ENCODE measurements around the gene CACNG5.
A peak's percentile ranks its signal among the peaks of the same experiment; 100 is the strongest.

The CACNG5 gene

DNA sequence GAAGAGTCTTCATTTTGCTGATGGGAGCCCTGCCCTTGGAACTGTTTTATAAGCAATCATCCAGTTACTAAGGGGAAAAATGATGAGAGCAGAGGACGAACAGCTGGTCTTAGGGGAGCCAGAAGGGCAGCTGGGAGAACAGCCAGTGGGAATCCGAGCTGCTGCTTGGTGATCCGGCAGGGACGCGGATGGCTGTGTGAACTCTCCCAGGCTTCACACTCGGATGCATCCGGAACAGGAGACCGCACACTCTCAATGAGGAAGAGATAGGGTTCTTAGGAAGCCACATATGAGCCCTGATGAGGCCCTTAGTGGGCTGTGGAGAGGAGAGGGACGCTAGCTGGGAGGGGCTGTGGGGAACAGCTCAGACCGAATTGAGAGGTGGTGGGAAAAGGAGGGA lies 5.0 kb upstream of the CACNG5 start:
- ChIA-PET POLR2A (no interaction called here), CTCF (interaction anchor here (0.5 kb wide), 1 partner anchor 104 kb away, joined by 4 read pairs; no protein-coding TSS in a partner anchor)
- H3K4me3 ChIP-seq (ENCODE audit: low read depth, low read length): no peak overlapping the region
- H3K27ac ChIP-seq (ENCODE audit: extremely low read depth, low read depth, low read length): no peak overlapping the region
- TF ChIP-seq KLF9 (tag by site-specific recombination; IDR thresholded peaks at IDR 0.05; ENCODE audit: low read depth): no peak
- 0 out of 2 replicates have a peak, but pooled peaks have one; percentile 11 for TF ChIP-seq ZNF341 (tag by site-specific recombination; IDR thresholded peaks at IDR 0.05; ENCODE audit: low read depth)
- 0 out of 2 replicates have a peak, but pooled peaks cover 3% of the 10 kb centered on the region for H3K4me1 ChIP-seq (ENCODE audit: control insufficient read depth, insufficient read depth, low read length)
- H3K36me3 ChIP-seq (ENCODE audit: control insufficient read depth in 2 of 2, insufficient read depth in 1 of 2, low read length in 2 of 2): no peaks in the 10 kb centered on the region
- no peaks in the 10 kb centered on the region for H3K9me3 ChIP-seq (ENCODE audit: control insufficient read depth, insufficient read depth, low read depth, low read length)

DNA sequence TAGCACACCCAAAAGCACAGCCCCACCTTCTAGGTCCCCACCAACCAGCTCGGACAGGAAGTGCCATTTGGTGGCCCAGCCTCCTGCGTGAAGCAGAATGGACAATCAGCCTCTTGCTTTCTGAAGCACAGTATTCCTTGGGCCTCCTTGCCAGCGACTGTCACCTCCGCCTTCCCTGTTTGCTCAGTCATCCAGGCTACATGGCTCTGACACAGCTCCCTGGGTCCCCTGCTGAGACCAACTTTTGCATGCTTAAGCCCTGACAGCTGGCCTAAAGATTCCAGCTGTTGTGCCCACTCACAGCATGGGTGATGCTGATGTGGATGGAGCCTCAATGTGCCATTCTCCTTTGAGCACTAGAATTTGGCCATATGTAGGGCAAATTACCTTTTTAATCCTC lies 4.5 kb upstream of the CACNG5 start:
- Histone ChIP-seq H3K36me3 (ENCODE audit: control insufficient read depth in 2 of 2, insufficient read depth in 1 of 2, low read length in 2 of 2) (no peaks in the 10 kb centered on the region), H3K4me1 (ENCODE audit: control insufficient read depth, insufficient read depth, low read length) (0 out of 2 replicates have a peak, but pooled peaks cover 3% of the 10 kb centered on the region), H3K27ac (ENCODE audit: extremely low read depth, low read depth, low read length) (no peak overlapping the region), H3K9me3 (ENCODE audit: control insufficient read depth, insufficient read depth, low read depth, low read length) (no peaks in the 10 kb centered on the region), H3K4me3 (ENCODE audit: low read depth, low read length) (no peak overlapping the region)
- ChIA-PET CTCF (interaction anchor here (0.9 kb wide), 1 partner anchor 76 kb away, joined by 3 read pairs; no protein-coding TSS in a partner anchor), POLR2A (no interaction called here)
- TF ChIP-seq ZBTB7A (tag by site-specific recombination; IDR thresholded peaks at IDR 0.05; ENCODE audit: low read depth) (no peak), ZNF37A (tag by site-specific recombination; IDR thresholded peaks at IDR 0.05) (no peak), ZBTB1 (tag by site-specific recombination; IDR thresholded peaks at IDR 0.05) (no peak), ZNF214 (tag by site-specific recombination; IDR thresholded peaks at IDR 0.05; ENCODE audit: borderline replicate concordance) (no peak), ZNF146 (tag by site-specific recombination; IDR thresholded peaks at IDR 0.05) (no peak)

DNA sequence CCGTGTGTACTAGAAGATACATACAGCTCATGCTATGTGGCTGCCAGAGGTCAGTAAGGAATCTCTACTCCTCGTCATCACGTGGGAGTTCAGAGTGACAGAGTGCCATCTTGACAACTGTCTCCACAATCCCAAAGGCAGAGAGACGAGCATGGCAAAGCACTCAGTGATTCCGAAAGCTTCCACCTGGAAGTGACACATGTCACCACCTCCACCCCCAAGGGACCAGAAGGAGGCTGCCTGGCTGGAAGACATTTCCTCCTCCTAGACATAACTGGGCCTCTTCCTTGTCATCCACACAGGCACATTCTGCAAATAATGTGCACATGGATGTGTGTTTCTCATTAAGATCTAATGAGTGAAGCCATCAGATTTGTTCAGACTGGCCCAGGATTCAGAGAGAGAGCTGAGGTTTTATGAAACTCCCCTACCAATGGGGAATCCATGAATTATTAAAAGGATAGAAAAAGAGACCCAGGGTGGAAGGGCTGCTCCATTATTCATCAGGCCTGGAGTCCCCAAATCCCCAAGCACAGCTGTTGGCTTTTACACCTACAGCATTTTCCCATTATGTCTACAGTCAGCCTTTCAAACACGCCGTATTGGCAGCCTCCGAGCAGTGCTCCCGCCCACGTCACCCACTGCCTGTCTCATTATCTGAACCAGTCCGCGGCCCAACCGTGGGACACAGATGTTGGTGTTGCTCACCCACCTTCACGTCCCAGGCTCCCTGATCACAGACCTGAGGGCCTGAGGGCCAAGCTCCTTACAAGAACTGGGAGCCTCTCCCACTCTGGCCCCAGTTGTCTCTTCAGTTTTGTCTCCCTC lies 3.3 kb upstream of the CACNG5 start:
- Histone ChIP-seq H3K27ac (ENCODE audit: extremely low read depth, low read depth, low read length) (no peak overlapping the region), H3K4me3 (ENCODE audit: low read depth, low read length) (no peak overlapping the region), H3K36me3 (ENCODE audit: control insufficient read depth in 2 of 2, insufficient read depth in 1 of 2, low read length in 2 of 2) (no peaks in the 10 kb centered on the region), H3K4me1 (ENCODE audit: control insufficient read depth, insufficient read depth, low read length) (0 out of 2 replicates have a peak, but pooled peaks cover 3% of the 10 kb centered on the region), H3K9me3 (ENCODE audit: control insufficient read depth, insufficient read depth, low read depth, low read length) (no peaks in the 10 kb centered on the region)
- ChIA-PET POLR2A (no interaction called here), CTCF (interaction anchor here (0.6 to 0.9 kb wide), 2 partner anchors 75 to 361 kb away, joined by 3 to 5 read pairs; no protein-coding TSS in a partner anchor)
- TF ChIP-seq EGR2 (tag by site-specific recombination; IDR thresholded peaks at IDR 0.05; ENCODE audit: low read depth) (peak; percentile 98), ZFHX2 (tag by site-specific recombination; conservative IDR thresholded peaks at IDR 0.05) (peak; percentile 97)
- TF ChIP-seq, protein P1, sequence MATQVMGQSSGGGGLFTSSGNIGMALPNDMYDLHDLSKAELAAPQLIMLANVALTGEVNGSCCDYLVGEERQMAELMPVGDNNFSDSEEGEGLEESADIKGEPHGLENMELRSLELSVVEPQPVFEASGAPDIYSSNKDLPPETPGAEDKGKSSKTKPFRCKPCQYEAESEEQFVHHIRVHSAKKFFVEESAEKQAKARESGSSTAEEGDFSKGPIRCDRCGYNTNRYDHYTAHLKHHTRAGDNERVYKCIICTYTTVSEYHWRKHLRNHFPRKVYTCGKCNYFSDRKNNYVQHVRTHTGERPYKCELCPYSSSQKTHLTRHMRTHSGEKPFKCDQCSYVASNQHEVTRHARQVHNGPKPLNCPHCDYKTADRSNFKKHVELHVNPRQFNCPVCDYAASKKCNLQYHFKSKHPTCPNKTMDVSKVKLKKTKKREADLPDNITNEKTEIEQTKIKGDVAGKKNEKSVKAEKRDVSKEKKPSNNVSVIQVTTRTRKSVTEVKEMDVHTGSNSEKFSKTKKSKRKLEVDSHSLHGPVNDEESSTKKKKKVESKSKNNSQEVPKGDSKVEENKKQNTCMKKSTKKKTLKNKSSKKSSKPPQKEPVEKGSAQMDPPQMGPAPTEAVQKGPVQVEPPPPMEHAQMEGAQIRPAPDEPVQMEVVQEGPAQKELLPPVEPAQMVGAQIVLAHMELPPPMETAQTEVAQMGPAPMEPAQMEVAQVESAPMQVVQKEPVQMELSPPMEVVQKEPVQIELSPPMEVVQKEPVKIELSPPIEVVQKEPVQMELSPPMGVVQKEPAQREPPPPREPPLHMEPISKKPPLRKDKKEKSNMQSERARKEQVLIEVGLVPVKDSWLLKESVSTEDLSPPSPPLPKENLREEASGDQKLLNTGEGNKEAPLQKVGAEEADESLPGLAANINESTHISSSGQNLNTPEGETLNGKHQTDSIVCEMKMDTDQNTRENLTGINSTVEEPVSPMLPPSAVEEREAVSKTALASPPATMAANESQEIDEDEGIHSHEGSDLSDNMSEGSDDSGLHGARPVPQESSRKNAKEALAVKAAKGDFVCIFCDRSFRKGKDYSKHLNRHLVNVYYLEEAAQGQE (tag by site-specific recombination; IDR thresholded peaks at IDR 0.05): no peak

DNA sequence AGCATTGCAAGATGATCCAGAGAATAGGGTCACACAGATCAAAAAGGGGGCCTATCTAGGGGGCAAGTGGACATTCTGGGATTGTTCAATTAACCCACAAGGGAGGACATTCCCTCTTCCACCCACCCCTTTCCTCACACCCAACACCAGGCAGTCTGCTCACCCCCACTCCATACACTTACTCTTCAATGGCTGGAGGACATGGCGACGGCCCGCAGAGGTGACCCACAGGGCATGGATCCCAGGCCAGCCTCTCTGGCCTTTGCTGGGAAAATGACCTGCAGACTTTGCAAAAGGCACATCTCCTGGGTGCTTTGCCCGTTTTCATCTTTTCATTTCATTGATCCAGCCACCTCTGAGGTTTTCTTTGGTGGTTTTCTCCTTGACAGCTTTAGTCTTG lies 1.7 kb upstream of the CACNG5 start:
- TF ChIP-seq SP2 (tag by site-specific recombination; IDR thresholded peaks at IDR 0.05): no peak
- TF ChIP-seq, protein P2, sequence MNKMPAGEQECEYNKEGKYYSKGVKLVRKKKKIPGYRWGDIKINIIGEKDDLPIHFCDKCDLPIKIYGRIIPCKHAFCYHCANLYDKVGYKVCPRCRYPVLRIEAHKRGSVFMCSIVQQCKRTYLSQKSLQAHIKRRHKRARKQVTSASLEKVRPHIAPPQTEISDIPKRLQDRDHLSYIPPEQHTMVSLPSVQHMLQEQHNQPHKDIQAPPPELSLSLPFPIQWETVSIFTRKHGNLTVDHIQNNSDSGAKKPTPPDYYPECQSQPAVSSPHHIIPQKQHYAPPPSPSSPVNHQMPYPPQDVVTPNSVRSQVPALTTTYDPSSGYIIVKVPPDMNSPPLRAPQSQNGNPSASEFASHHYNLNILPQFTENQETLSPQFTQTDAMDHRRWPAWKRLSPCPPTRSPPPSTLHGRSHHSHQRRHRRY (tag by site-specific recombination; IDR thresholded peaks at IDR 0.05): no peak
- Histone ChIP-seq H3K4me1 (ENCODE audit: control insufficient read depth, insufficient read depth, low read length) (0 out of 2 replicates have a peak, but pooled peaks cover 3% of the 10 kb centered on the region), H3K4me3 (ENCODE audit: low read depth, low read length) (no peak overlapping the region), H3K27ac (ENCODE audit: extremely low read depth, low read depth, low read length) (no peak overlapping the region), H3K9me3 (ENCODE audit: control insufficient read depth, insufficient read depth, low read depth, low read length) (no peaks in the 10 kb centered on the region), H3K36me3 (ENCODE audit: control insufficient read depth in 2 of 2, insufficient read depth in 1 of 2, low read length in 2 of 2) (no peaks in the 10 kb centered on the region)
- POLR2A ChIA-PET: no interaction called here
- CTCF ChIA-PET: no interaction called here
